ENCODE data around the gene MSL2. TPM values are rescaled to one million over a fixed set of nuclear protein-coding genes. Genes with fewer than 3 reads are reported as not detected.

MSL2 gene, protein sequence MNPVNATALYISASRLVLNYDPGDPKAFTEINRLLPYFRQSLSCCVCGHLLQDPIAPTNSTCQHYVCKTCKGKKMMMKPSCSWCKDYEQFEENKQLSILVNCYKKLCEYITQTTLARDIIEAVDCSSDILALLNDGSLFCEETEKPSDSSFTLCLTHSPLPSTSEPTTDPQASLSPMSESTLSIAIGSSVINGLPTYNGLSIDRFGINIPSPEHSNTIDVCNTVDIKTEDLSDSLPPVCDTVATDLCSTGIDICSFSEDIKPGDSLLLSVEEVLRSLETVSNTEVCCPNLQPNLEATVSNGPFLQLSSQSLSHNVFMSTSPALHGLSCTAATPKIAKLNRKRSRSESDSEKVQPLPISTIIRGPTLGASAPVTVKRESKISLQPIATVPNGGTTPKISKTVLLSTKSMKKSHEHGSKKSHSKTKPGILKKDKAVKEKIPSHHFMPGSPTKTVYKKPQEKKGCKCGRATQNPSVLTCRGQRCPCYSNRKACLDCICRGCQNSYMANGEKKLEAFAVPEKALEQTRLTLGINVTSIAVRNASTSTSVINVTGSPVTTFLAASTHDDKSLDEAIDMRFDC
- 10 to 100 TPM; 25.4 to 71.1 (median 44.0) TPM for total RNA-seq

- Histone ChIP-seq H3K9me3 (no peaks in the 10 kb centered on the region), H3K36me3 (no peaks in the 10 kb centered on the region), H3K27ac (peak within 1 kb of the TSS; percentile 98), H3K4me1 (peaks cover 44% of the 10 kb centered on the region), H3K4me3 (peak within 1 kb of the TSS; percentile 71), H3K27me3 (no peaks in the 10 kb centered on the region)
- TF ChIP-seq POLR2A (IDR thresholded peaks at IDR 0.05) (peak in 1 of 2 donors; percentile 74), POLR2AphosphoS5 (IDR thresholded peaks at IDR 0.05) (no peak)
- WGBS, result 1% methylated on average over 24 of the region's 37 CpGs
- no peak for DNase-seq (ENCODE audit: low spot score in 2 of 2)
These were observed at the start of gene MSL2 for GRCh38 chr3:136196064-136196400. Gene MSL2 (minus strand): TSS chr3:136196335. CDS start chr3:136195113, 1,222 bp downstream.

DNA sequence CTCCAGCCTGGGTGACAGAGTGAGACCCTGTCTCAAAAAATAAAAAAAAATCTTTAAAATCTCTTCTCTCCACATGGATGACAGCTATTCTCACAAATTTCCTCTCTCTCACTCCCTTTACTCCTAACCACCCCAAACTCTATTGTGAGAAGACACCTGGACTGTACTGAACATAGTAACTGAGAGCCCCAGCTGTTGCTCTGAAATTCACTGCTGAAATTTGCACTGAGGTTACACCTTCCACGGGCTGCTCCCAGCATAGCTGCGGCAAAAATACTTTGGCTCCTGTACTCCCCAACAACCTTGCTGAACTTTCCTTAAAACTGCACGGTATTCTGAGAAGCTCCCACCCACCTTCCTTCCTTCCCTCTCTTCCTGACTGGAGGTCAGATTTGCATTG lies 49.6 kb upstream of the MSL2 start:
- Histone ChIP-seq H3K4me1 (peaks cover 5% of the 10 kb centered on the region), H3K9me3 (no peaks in the 10 kb centered on the region), H3K4me3 (no peak overlapping the region), H3K27ac (no peak overlapping the region), H3K27me3 (no peaks in the 10 kb centered on the region), H3K36me3 (no peaks in the 10 kb centered on the region)
- WGBS, result 63% methylated on average over 3 of the region's 3 CpGs
- TF ChIP-seq CTCF (IDR thresholded peaks at IDR 0.05) (no peak), EP300 (IDR thresholded peaks at IDR 0.05) (no peak), POLR2A (IDR thresholded peaks at IDR 0.05) (no peak)
- no peak for DNase-seq (ENCODE audit: low spot score in 2 of 2)

GRCh38 chr3:136239094-136239493 lies 43.0 kb upstream of the MSL2 start:
- Histone ChIP-seq H3K4me1 (no peaks in the 10 kb centered on the region), H3K27me3 (no peaks in the 10 kb centered on the region), H3K4me3 (no peak overlapping the region), H3K9me3 (no peaks in the 10 kb centered on the region), H3K27ac (no peak overlapping the region), H3K36me3 (no peaks in the 10 kb centered on the region)
- no peak for DNase-seq (ENCODE audit: low spot score in 2 of 2)
- WGBS, result 68% methylated on average over 1 of the region's 1 CpG
- TF ChIP-seq POLR2A (IDR thresholded peaks at IDR 0.05) (no peak), POLR2AphosphoS5 (IDR thresholded peaks at IDR 0.05) (no peak), EP300 (IDR thresholded peaks at IDR 0.05) (no peak), CTCF (IDR thresholded peaks at IDR 0.05) (no peak)

DNA sequence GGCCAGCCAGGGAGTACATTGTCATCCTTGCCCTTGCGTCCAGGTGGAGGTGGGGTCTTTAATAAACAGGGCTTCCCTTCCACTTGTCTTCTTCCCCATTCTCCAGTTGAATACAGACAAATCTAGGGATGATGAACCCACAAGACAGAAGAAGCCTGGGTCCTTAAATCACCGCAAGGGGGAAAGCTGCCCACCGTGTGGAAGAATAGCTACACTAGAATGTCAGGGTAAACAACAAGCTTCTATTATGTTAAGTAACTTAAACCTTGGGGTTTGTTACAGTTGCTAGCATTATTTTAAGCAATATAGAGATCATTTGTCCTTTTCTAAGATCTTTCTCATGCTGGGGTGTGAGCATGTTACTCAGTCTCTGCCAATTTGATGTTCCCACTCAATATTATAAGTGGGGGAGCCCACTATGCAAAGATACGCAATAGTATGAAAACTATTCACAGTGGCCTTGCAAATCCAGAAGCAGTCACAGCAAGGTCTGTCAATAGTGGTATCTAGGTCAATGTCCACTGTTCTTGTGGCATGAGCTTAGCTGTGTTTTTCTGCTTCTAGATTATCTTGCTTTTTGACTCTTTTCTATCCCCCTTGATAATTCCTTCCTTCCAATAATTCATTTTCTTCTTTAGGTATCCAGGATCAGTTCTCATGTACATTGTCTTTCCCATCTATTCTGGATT lies 42.0 kb upstream of the MSL2 start:
- H3K4me3 ChIP-seq, result no peak overlapping the region
- 92% methylated on average over 4 of the region's 4 CpGs for WGBS
- TF ChIP-seq POLR2A (IDR thresholded peaks at IDR 0.05) (no peak), POLR2AphosphoS5 (IDR thresholded peaks at IDR 0.05) (no peak), CTCF (IDR thresholded peaks at IDR 0.05) (no peak), EP300 (IDR thresholded peaks at IDR 0.05) (no peak)

GRCh38 chr3:136237103-136237502 lies 41.0 kb upstream of the MSL2 start:
- Histone ChIP-seq H3K27ac (no peak overlapping the region), H3K36me3 (no peaks in the 10 kb centered on the region), H3K4me3 (no peak overlapping the region), H3K4me1 (no peaks in the 10 kb centered on the region), H3K27me3 (no peaks in the 10 kb centered on the region), H3K9me3 (no peaks in the 10 kb centered on the region)
- 37% methylated on average over 1 of the region's 1 CpG for WGBS
- DNase-seq (ENCODE audit: low spot score in 2 of 2), result no peak
- TF ChIP-seq CTCF (IDR thresholded peaks at IDR 0.05), result no peak
- no peak for TF ChIP-seq EP300 (IDR thresholded peaks at IDR 0.05)
- TF ChIP-seq POLR2AphosphoS5 (IDR thresholded peaks at IDR 0.05), result no peak
- TF ChIP-seq POLR2A (IDR thresholded peaks at IDR 0.05), result no peak

More for the DNA sequence above, 42.0 kb upstream of the MSL2 start:
- Histone ChIP-seq H3K4me1 (no peaks in the 10 kb centered on the region), H3K9me3 (no peaks in the 10 kb centered on the region), H3K27me3 (no peaks in the 10 kb centered on the region), H3K36me3 (no peaks in the 10 kb centered on the region), H3K27ac (no peak overlapping the region)
- no peak for DNase-seq (ENCODE audit: low spot score in 2 of 2)

Data from suprapubic skin (tissue), 4 donors.